ENCODE results near the gene NBPF9.
"Not testable (repeated sequence)": the region's sequence is repeated elsewhere in the genome, so short reads cannot be mapped to it uniquely, and the experiment has no call there.

The NBPF9 gene

DNA sequence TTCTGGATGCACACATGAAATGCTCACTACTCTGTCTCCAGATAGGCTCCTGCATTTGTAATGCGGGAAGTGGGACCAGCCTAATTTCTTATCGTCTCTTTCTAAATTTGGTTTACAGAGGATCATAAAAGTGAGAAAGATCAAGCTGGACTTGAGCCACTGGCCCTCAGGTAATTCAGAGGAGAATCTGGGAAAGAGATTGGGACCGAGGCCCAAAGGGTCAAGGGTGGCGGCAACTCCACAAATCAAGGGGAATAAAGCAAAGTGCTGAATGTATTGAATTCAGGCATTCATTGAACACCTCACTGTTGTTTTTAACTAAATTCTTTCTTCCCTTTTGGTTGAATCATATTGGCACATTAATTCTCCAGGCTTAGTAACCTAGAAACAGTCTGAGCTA lies 95.0 kb downstream of the NBPF9 start:
- H3K79me2 ChIP-seq (ENCODE audit: control insufficient read depth, low read length); H3F3A ChIP-seq (ENCODE audit: control insufficient read depth, insufficient read depth); H3K4me3 ChIP-seq (ENCODE audit: low read length); H3K36me3 ChIP-seq (ENCODE audit: control insufficient read depth, low read length); H4K20me1 ChIP-seq (ENCODE audit: control insufficient read depth, insufficient read depth, low read depth, low read length); H3K4me1 ChIP-seq (ENCODE audit: control insufficient read depth, low read length); H3K4me2 ChIP-seq (ENCODE audit: low read length); H3K27ac ChIP-seq (ENCODE audit: low read depth, low read length); H3K27me3 ChIP-seq (ENCODE audit: control insufficient read depth, low read length); H3K9me2 ChIP-seq (replicated peaks; ENCODE audit: control insufficient read depth, low read length); H3K9me3 ChIP-seq (ENCODE audit: control insufficient read depth, insufficient read depth, low read length): not testable (repeated sequence)
